ENCODE measurements around the gene HMGCL. TPM values are rescaled to one million over a fixed set of nuclear protein-coding genes. Genes with fewer than 3 reads are reported as not detected.

The HMGCL gene
- total and polyA plus RNA-seq, 2 of the 13 experiments (the other 11 are each of a cell fraction or from before 2014, with no cell fraction given) = 21.3 to 41.4 TPM

- 0 out of 2 replicates have a peak, but pooled peaks have one; percentile 36 for TF ChIP-seq CENPT (CRISPR knock-in tag; IDR thresholded peaks at IDR 0.05; ENCODE audit: low read depth)
- peak; percentile 17; the same call in 1 of the 2 replicates for TF ChIP-seq ZNF691 (CRISPR knock-in tag; IDR thresholded peaks at IDR 0.05; ENCODE audit: borderline replicate concordance, low read depth)
- 0 out of 2 replicates have a peak, but pooled peaks have one; percentile 27 for TF ChIP-seq ZHX2 (IDR thresholded peaks at IDR 0.05; ENCODE audit: low read depth)
- TF ChIP-seq ZHX2 (CRISPR knock-in tag; IDR thresholded peaks at IDR 0.05; ENCODE audit: borderline replicate concordance) = no peak
- no peak for TF ChIP-seq ZFP1 (CRISPR knock-in tag; IDR thresholded peaks at IDR 0.05)
- no peak for TF ChIP-seq PBX3 (CRISPR knock-in tag; IDR thresholded peaks at IDR 0.05; ENCODE audit: borderline replicate concordance)
- TF ChIP-seq ERF (CRISPR knock-in tag; IDR thresholded peaks at IDR 0.05) = peak; percentile 64; the same call in 1 of the 2 replicates
- TF ChIP-seq ZNF207 (IDR thresholded peaks at IDR 0.05; ENCODE audit: borderline replicate concordance) = no peak
- TF ChIP-seq SNAI1 (CRISPR knock-in tag; IDR thresholded peaks at IDR 0.05; ENCODE audit: borderline replicate concordance) = no peak
- no peak; the same call in 1 of the 2 replicates for TF ChIP-seq ZNF550 (CRISPR knock-in tag; IDR thresholded peaks at IDR 0.05; ENCODE audit: borderline replicate concordance)
These were observed 24.6 kb downstream of the HMGCL start, which contains the start of gene GALE (continued) for GRCh38 chr1:23800400-23801337.
